Caco-2 (cell line): ENCODE data around the gene WASHC3. TPM values are rescaled to one million over a fixed set of nuclear protein-coding genes. Genes with fewer than 3 reads are reported as not detected.
A peak's percentile ranks its signal among the peaks of the same experiment; 100 is the strongest.

Source experiments
- BruUV-seq: library from RNA; stranded (reverse); fragments of 400-500 nt; replicated peaks from 2 replicates; lab custom pipeline; 2021; lab: Mats Ljungman, UMichigan
- CTCF ChIA-PET: fragments of 300-600 bp; sonication (Branson Sonifier 250); formaldehyde crosslinking; loops from one replicate; lab custom pipeline; 2022; ENCODE audit warnings: antibody characterized with exemption; lab: Charles Lee
- POLR2A ChIA-PET: fragments of 300-600 bp; sonication (Branson Sonifier 250); formaldehyde crosslinking; loops from one replicate; lab custom pipeline; 2022; ENCODE audit warnings: antibody characterized with exemption; lab: Charles Lee
- DNase-seq, 2 experiments: peaks; one replicate each; pipeline versions ENCODE4 v3.0.0 to v3.0.0-alpha.2; 2020 to 2022
- H3K27me3 ChIP-seq: replicated peaks from 2 replicates; pipeline ENCODE4 v1.6.0; 2011; ENCODE audit warnings: low read length; ENCODE audit not compliant: control insufficient read depth, insufficient read depth
- H3K36me3 ChIP-seq: 2 replicates; pipeline ENCODE4 v1.5.1; 2011; ENCODE audit warnings: low read length; ENCODE audit not compliant: control insufficient read depth, insufficient read depth
- H3K4me1 ChIP-seq: fragments of 250-450 bp; sonication (Bioruptor Pico); 2 replicates; pipeline ENCODE4 v1.5.1; 2020; ENCODE audit warnings: mild to moderate bottlenecking
- H3K4me3 ChIP-seq: 2 replicates; pipeline ENCODE4 v1.5.1; 2011; ENCODE audit warnings: low read depth, mild to moderate bottlenecking, control low read depth, low read length
- H3K9me3 ChIP-seq: fragments of 250-450 bp; sonication (Bioruptor Pico); 2 replicates; pipeline ENCODE4 v1.5.1; 2020; ENCODE audit warnings: mild to moderate bottlenecking, moderate library complexity
- H3K27ac Mint-ChIP-seq: one replicate; pipeline ENCODE4 v1.8.0; 2022; ENCODE audit warnings: mixed read lengths; ENCODE audit not compliant: unreplicated experiment
- H3K27me3 Mint-ChIP-seq: one replicate; pipeline ENCODE4 v1.8.0; 2022; ENCODE audit warnings: mixed read lengths; ENCODE audit not compliant: insufficient read depth, unreplicated experiment
- H3K36me3 Mint-ChIP-seq: one replicate; pipeline ENCODE4 v1.8.0; 2022; ENCODE audit warnings: mild to moderate bottlenecking, mixed read lengths; ENCODE audit not compliant: insufficient read depth, unreplicated experiment
- H3K4me1 Mint-ChIP-seq: one replicate; pipeline ENCODE4 v1.8.0; 2022; ENCODE audit warnings: low read depth, mixed read lengths; ENCODE audit not compliant: unreplicated experiment
- H3K4me3 Mint-ChIP-seq: one replicate; pipeline ENCODE4 v1.8.0; 2022; ENCODE audit warnings: mild to moderate bottlenecking, moderate library complexity, mixed read lengths; ENCODE audit not compliant: unreplicated experiment
- H3K9me3 Mint-ChIP-seq: one replicate; pipeline ENCODE4 v1.8.0; 2022; ENCODE audit warnings: mixed read lengths; ENCODE audit not compliant: unreplicated experiment
- intact Hi-C: fragments of 100-400 bp; cut with micrococcal nuclease; formaldehyde crosslinking; loops from one replicate; pipeline ENCODE4 v1.10.0; 2022; ENCODE audit not compliant: unreplicated experiment
- total RNA-seq: library from RNA; stranded (reverse); gene quantifications from 2 replicates; pipeline ENCODE4 v1.2.3, GENCODE V29; 2022
- TF ChIP-seq, protein P1 (sequence below), 2 experiments: fragments of 200-600 bp in 1 of 2; IDR thresholded peaks; 1 replicate in 1 of 2; 2 replicates in 1 of 2; pipeline versions ENCODE4 v1.5.1 to v1.8.0; 2011 to 2022; ENCODE audit warnings: antibody characterized with exemption in 1 of 2, control low read depth in 1 of 2, inconsistent platforms in 1 of 2, low read depth in 1 of 2, low read length in 1 of 2, mild to moderate bottlenecking in 1 of 2, moderate library complexity in 1 of 2; ENCODE audit not compliant: insufficient read depth in 1 of 2, severe bottlenecking in 1 of 2, unreplicated experiment in 1 of 2

Gene WASHC3
- total RNA-seq, 1 experiment from 2014 or later, result 40.4 TPM

DNA sequence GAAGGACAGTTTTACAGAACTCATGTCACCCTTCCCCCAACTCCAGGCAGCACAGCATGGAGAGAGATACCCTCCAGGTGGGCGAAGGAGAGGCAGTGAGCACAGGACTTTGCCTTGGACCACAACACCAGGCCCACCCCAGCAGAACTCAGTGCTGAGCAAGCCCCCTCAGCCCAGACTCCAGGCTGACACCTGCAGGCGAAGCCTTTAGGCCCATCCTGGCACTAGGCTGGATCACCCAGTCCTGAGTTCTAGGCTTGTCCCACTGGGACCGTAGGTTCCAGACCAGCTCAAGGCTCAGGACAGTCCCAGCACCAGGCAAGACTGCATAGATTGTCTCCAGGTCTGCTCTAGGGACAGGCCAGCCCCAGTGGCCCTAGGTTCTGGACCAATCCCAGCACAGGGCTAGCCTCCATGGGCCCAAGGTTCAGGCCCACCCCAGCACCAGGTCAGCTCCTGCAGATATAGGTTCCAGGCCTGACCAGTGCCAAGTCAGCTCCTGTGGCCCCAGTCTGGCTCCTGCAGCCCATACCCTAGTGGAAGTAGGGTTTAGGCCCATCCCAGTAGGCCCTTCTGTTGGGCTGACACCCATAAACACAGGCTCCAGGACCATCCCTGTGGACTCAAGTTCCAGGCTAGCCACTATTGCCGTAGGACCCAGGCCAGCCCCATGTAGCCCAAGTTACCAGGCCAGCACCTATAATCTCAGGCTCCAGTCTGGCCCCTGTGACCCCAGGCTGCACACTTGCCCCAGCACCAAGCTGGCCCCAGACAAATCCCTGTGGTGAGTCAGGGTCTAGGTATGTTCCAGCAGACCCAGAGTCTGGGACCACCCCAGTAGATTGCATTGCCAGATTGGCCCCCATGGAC is 9.4 kb downstream of the WASHC3 start:
- H3K36me3 Mint-ChIP-seq, result peaks cover 24% of the 10 kb centered on the region
- TF ChIP-seq, protein P1, sequence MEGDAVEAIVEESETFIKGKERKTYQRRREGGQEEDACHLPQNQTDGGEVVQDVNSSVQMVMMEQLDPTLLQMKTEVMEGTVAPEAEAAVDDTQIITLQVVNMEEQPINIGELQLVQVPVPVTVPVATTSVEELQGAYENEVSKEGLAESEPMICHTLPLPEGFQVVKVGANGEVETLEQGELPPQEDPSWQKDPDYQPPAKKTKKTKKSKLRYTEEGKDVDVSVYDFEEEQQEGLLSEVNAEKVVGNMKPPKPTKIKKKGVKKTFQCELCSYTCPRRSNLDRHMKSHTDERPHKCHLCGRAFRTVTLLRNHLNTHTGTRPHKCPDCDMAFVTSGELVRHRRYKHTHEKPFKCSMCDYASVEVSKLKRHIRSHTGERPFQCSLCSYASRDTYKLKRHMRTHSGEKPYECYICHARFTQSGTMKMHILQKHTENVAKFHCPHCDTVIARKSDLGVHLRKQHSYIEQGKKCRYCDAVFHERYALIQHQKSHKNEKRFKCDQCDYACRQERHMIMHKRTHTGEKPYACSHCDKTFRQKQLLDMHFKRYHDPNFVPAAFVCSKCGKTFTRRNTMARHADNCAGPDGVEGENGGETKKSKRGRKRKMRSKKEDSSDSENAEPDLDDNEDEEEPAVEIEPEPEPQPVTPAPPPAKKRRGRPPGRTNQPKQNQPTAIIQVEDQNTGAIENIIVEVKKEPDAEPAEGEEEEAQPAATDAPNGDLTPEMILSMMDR (IDR thresholded peaks at IDR 0.05; ENCODE audit: insufficient read depth in 1 of 2, low read depth in 1 of 2, low read length in 1 of 2, severe bottlenecking in 1 of 2, unreplicated experiment in 1 of 2), result no peak
- H3K27ac Mint-ChIP-seq, result peak overlapping the region; percentile 59

DNA sequence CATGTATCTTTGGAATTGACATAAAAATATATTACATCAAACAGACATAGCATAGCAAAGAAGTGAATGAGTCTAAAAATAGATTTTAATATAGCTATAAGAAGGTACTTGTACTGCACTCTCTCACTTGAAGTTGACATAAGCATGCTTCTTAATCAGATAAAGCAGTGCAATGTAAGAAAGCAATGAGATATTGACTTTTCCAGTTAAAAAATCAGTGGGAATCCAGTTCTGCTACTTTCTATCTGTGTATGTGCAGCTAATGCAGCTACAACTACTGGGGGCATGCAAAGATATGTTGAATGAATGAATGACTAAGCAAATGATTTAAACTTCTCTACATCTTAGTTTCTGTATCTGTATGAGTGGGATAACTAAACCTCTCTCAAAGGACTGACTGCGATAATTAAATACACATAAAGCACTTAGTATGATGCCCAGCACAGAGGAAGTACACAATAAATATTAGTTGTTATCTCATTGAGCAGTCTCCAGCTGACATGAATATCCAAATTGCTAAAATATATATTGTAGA is 10.3 kb downstream of the WASHC3 start:
- ChIA-PET CTCF (interaction anchor here (1.0 kb wide), 1 partner anchor 111 kb away, joined by 3 read pairs; no protein-coding TSS in a partner anchor), POLR2A (interaction anchor here (1.1 kb wide), 1 partner anchor 8 kb away, joined by 3 read pairs; no protein-coding TSS in a partner anchor)
- Mint-ChIP-seq H3K36me3 (peaks cover 14% of the 10 kb centered on the region), H3K4me3 (no peak overlapping the region), H3K9me3 (peaks cover 23% of the 10 kb centered on the region), H3K27me3 (no peaks in the 10 kb centered on the region), H3K27ac (peak overlapping the region; percentile 59), H3K4me1 (peaks cover 25% of the 10 kb centered on the region)
- peaks cover 17% of the 10 kb centered on the region for H3K4me1 ChIP-seq
- H3K36me3 ChIP-seq, result no peaks in the 10 kb centered on the region
- 0 out of 2 replicates have a peak, but pooled peaks cover 3% of the 10 kb centered on the region for H3K9me3 ChIP-seq
- H3K27me3 ChIP-seq, result no peaks in the 10 kb centered on the region
- TF ChIP-seq, protein P1 (IDR thresholded peaks at IDR 0.05; ENCODE audit: insufficient read depth in 1 of 2, low read depth in 1 of 2, low read length in 1 of 2, severe bottlenecking in 1 of 2, unreplicated experiment in 1 of 2), result no peak
- intact Hi-C loops, result loop anchor here (1.0 kb wide), 1 partner anchor 8 kb away; no protein-coding TSS in a partner anchor
- DNase-seq, result no peak
- BruUV-seq, result no TSS peak
- H3K4me3 ChIP-seq, result no peak overlapping the region

More for the DNA sequence above, 9.4 kb downstream of the WASHC3 start:
- peaks cover 28% of the 10 kb centered on the region for H3K9me3 Mint-ChIP-seq
- no peak for DNase-seq
- no peaks in the 10 kb centered on the region for H3K27me3 Mint-ChIP-seq
- no peaks in the 10 kb centered on the region for H3K36me3 ChIP-seq
- H3K9me3 ChIP-seq, result 0 out of 2 replicates have a peak, but pooled peaks cover 3% of the 10 kb centered on the region
- ChIA-PET CTCF (interaction anchor here (1.0 kb wide), 1 partner anchor 112 kb away, joined by 3 read pairs; no protein-coding TSS in a partner anchor), POLR2A (no interaction called here)
- H3K27me3 ChIP-seq, result no peaks in the 10 kb centered on the region
- BruUV-seq, result no TSS peak
- H3K4me1 ChIP-seq, result peaks cover 17% of the 10 kb centered on the region
- intact Hi-C loops, result no loop called here
- no peak overlapping the region for H3K4me3 Mint-ChIP-seq
- peaks cover 25% of the 10 kb centered on the region for H3K4me1 Mint-ChIP-seq
- H3K4me3 ChIP-seq, result no peak overlapping the region
